K562 (cell line): Measurements from ENCODE around the gene BCKDHB. TPM values are rescaled to one million over a fixed set of nuclear protein-coding genes. Genes with fewer than 3 reads are reported as not detected.

Source experiments
- AFF4 ChIP-seq: sonication (generic); formaldehyde crosslinking; IDR thresholded peaks from 2 replicates; pipeline ENCODE4 v1.8.0; 2023; ENCODE audit warnings: mild to moderate bottlenecking, missing genetic modification reagents
- ASH1L ChIP-seq: fragments of 450-650 bp; IDR thresholded peaks from 2 replicates; pipeline ENCODE4 v1.6.1; 2018; ENCODE audit warnings: borderline replicate concordance, mild to moderate bottlenecking, low read depth; ENCODE audit not compliant: partially characterized antibody
- CEBPG ChIP-seq, 3 experiments: fragments of 200-800 bp in 1 of 3; sonication (Bioruptor generic) in 1 of 3; sonication (generic) in 1 of 3; formaldehyde crosslinking in 1 of 3; IDR thresholded peaks in 2 of 3; conservative IDR thresholded peaks in 1 of 3; 2 replicates each; pipeline versions ENCODE4 v1.6.1 to v1.8.0; 2016 to 2022; ENCODE audit warnings: missing compliant biosample characterization in 2 of 3, missing genetic modification characterization in 2 of 3, mild to moderate bottlenecking in 1 of 3, missing genetic modification reagents in 1 of 3
- CHD2 ChIP-seq: IDR thresholded peaks from 2 replicates; pipeline ENCODE4 v1.6.1; 2011; ENCODE audit warnings: low read depth, low read length
- FOSL1 ChIP-seq: fragments of 200-800 bp; sonication (Bioruptor generic); conservative IDR thresholded peaks from 2 replicates; pipeline ENCODE4 v1.6.1; 2016; ENCODE audit warnings: missing genetic modification characterization, missing compliant biosample characterization
- GTF2A2 ChIP-seq: IDR thresholded peaks from 2 replicates; pipeline ENCODE4 v1.6.1; 2016; ENCODE audit warnings: mild to moderate bottlenecking, missing genetic modification characterization, missing compliant biosample characterization
- GTF2F1 ChIP-seq: IDR thresholded peaks from 2 replicates; pipeline ENCODE4 v1.6.1; 2011; ENCODE audit warnings: low read depth, low read length, improper control_type of control experiment
- HBP1 ChIP-seq: fragments of 450-650 bp; formaldehyde crosslinking; IDR thresholded peaks from 2 replicates; pipeline ENCODE4 v1.4.0; 2022; ENCODE audit warnings: missing genetic modification characterization
- RAD21 ChIP-seq, 2 experiments: fragments of 250-450 bp in 1 of 2; fragments of 450-650 bp in 1 of 2; sonication (Bioruptor Pico) in 1 of 2; formaldehyde crosslinking in 1 of 2; IDR thresholded peaks in 1 of 2; conservative IDR thresholded peaks in 1 of 2; 2 replicates each; pipeline versions ENCODE4 v1.4.0 to v1.8.0; 2020 to 2022; ENCODE audit warnings: mild to moderate bottlenecking in 2 of 2, moderate library complexity in 1 of 2
- TARDBP ChIP-seq: fragments of 450-650 bp; IDR thresholded peaks from 2 replicates; pipeline ENCODE4 v1.6.1; 2016
- THRAP3 ChIP-seq: fragments of 450-650 bp; IDR thresholded peaks from 2 replicates; pipeline ENCODE4 v1.6.1; 2016; ENCODE audit warnings: mild to moderate bottlenecking, inconsistent platforms, borderline replicate concordance
- ZEB2 ChIP-seq: fragments of 450-650 bp; IDR thresholded peaks from 2 replicates; pipeline ENCODE4 v1.6.1; 2016
- ZNF143 ChIP-seq: sonication (generic); formaldehyde crosslinking; IDR thresholded peaks from 2 replicates; pipeline ENCODE4 v1.9.0; 2022; ENCODE audit warnings: mild to moderate bottlenecking, missing genetic modification reagents
- ZNF407 ChIP-seq: fragments of 450-650 bp; IDR thresholded peaks from 2 replicates; pipeline ENCODE4 v1.6.1; 2016; ENCODE audit warnings: low read depth
- ZNF75A ChIP-seq: fragments of 450-650 bp; formaldehyde crosslinking; IDR thresholded peaks from 2 replicates; pipeline ENCODE4 v1.4.0; 2020; ENCODE audit warnings: mild to moderate bottlenecking
- polyA plus RNA-seq, 8 experiments: library from polyadenylated mRNA; depleted of rRNA in 4 of 8; stranded (reverse) in 5 of 8; unstranded in 3 of 8; fragments of >200 nt; fragmentation: Nextera tagmentation in 2 of 8; fragmentation: Illumina TruSeq in 1 of 8; extraction: Ambion mirVana in 2 of 8; extraction: Trizol in 1 of 8; gene quantifications; 2 replicates each; pipeline versions ENCODE4 v1.2.1 to v1.2.3, GENCODE V29; 2011 to 2014; ENCODE audit warnings: inconsistent platforms in 1 of 8, missing spikeins in 1 of 8
- total RNA-seq, 7 experiments: library from RNA; depleted of rRNA in 6 of 7; stranded (reverse); fragments of >200 nt in 6 of 7; fragmentation: Illumina TruSeq in 2 of 7; extraction: Trizol in 2 of 7; gene quantifications; 2 replicates each; pipeline versions ENCODE4 v1.2.1 to v1.2.3, GENCODE V29; 2011 to 2021; ENCODE audit warnings: low replicate concordance in 1 of 7

Gene BCKDHB
- total and polyA plus RNA-seq, 9 of the 15 experiments (the other 6 are each of a cell fraction or from before 2014, with no cell fraction given), result 4.1 to 23.7 (median 7.5) TPM

GRCh38 chr6:80163754-80164187, 57.3 kb downstream of the BCKDHB start (continued):
- no peak for TF ChIP-seq TARDBP
- TF ChIP-seq RAD21 (CRISPR knock-in tag; conservative IDR thresholded peaks at IDR 0.05 in 1 of 2, IDR thresholded peaks at IDR 0.05 in 1 of 2), result no peak
- TF ChIP-seq ZEB2, result no peak
- no peak for TF ChIP-seq ZNF75A (CRISPR knock-in tag)
- TF ChIP-seq CEBPG (CRISPR knock-in tag; IDR thresholded peaks at IDR 0.05), result no peak
- TF ChIP-seq CEBPG (tag; conservative IDR thresholded peaks at IDR 0.05 in 1 of 2, IDR thresholded peaks at IDR 0.05 in 1 of 2), result peak in 1 of 2 experiments; percentile 77; a peak in 2 of 4 replicates
- TF ChIP-seq AFF4 (CRISPR knock-in tag), result no peak
- no peak for TF ChIP-seq GTF2F1
- no peak for TF ChIP-seq THRAP3
- no peak for TF ChIP-seq GTF2A2 (tag)
- TF ChIP-seq ASH1L, result no peak
- no peak for TF ChIP-seq ZNF143 (CRISPR knock-in tag)
- TF ChIP-seq ZNF407, result no peak
- no peak for TF ChIP-seq CHD2
- no peak for TF ChIP-seq HBP1 (CRISPR knock-in tag)
- TF ChIP-seq FOSL1, result peak; percentile 70
